ENCODE data around the gene TYW1B.
"Not testable (repeated sequence)": the region's sequence is repeated elsewhere in the genome, so short reads cannot be mapped to it uniquely, and the experiment has no call there.

DNA sequence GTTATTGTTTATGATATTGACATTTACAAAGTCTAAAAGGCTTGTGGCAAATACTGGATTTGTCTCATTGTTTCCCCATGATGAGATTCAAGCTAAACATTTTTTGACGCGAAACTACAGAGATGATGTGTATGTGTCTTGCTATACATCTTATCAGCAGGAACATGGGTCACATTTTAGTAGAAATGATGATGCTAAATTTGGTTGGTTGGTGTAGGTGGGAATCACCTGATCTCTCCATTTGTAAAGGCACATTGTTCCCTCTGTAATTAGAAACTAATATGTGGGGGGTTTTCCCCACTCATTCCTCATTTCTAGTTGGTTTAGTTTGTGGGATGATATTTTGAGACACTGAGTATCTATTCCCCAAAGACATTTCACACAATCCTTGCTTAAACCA is 32.6 kb downstream of the TYW1B start:
- not testable (repeated sequence) for TF ChIP-seq CTCF (IDR thresholded peaks at IDR 0.05); ZFX (IDR thresholded peaks at IDR 0.05; ENCODE audit: borderline replicate concordance)

All from 22Rv1 (cell line).